WTC11 (cell line): Measurements from ENCODE around the gene HOXA10. TPM values are rescaled to one million over a fixed set of nuclear protein-coding genes. Genes with fewer than 3 reads are reported as not detected.

Experiments used
- ATAC-seq: fragments of 200-7000 bp; cut with Tn5 transposase; 2 replicates; pipeline ENCODE4 v1.10.0; 2021; ENCODE audit warnings: mild to moderate bottlenecking, moderate library complexity
- CTCF ChIA-PET: fragments of 300-600 bp; sonication (Branson Sonifier 250); formaldehyde crosslinking; loops from one replicate; lab custom pipeline; 2021; ENCODE audit warnings: antibody characterized with exemption; lab: Charles Lee
- POLR2A ChIA-PET: fragments of 350-600 bp; sonication (Branson Sonifier 250); formaldehyde crosslinking; loops from one replicate; lab custom pipeline; 2021; ENCODE audit warnings: antibody characterized with exemption; lab: Charles Lee
- DNase-seq: peaks from one replicate; pipeline ENCODE4 v3.0.0; 2021; ENCODE audit warnings: low spot score
- H3K27ac Mint-ChIP-seq: 2 replicates; pipeline ENCODE4 v1.8.0; 2021; ENCODE audit warnings: mixed read lengths
- H3K27me3 Mint-ChIP-seq: 2 replicates; pipeline ENCODE4 v1.8.0; 2021; ENCODE audit warnings: low read depth, mild to moderate bottlenecking, moderate library complexity, mixed read lengths
- H3K36me3 Mint-ChIP-seq: 2 replicates; pipeline ENCODE4 v1.8.0; 2021; ENCODE audit warnings: mixed read lengths
- H3K4me1 Mint-ChIP-seq: 2 replicates; pipeline ENCODE4 v1.8.0; 2022; ENCODE audit warnings: mixed read lengths
- H3K4me3 Mint-ChIP-seq: 2 replicates; pipeline ENCODE4 v1.8.0; 2021; ENCODE audit warnings: mild to moderate bottlenecking, moderate library complexity, mixed read lengths
- H3K9me3 Mint-ChIP-seq: 2 replicates; pipeline ENCODE4 v1.8.0; 2021; ENCODE audit warnings: mixed read lengths
- ATF6 ChIP-seq: sonication (generic); formaldehyde crosslinking; IDR thresholded peaks from 2 replicates; pipeline ENCODE4 v1.8.1; 2023; ENCODE audit warnings: mild to moderate bottlenecking, missing genetic modification reagents
- CREM ChIP-seq: sonication (generic); formaldehyde crosslinking; IDR thresholded peaks from 2 replicates; pipeline ENCODE4 v1.8.1; 2022; ENCODE audit warnings: mild to moderate bottlenecking, missing genetic modification reagents, moderate library complexity
- E2F4 ChIP-seq: sonication (generic); formaldehyde crosslinking; IDR thresholded peaks from 2 replicates; pipeline ENCODE4 v1.8.1; 2022; ENCODE audit warnings: low read depth, mild to moderate bottlenecking, moderate library complexity, missing genetic modification reagents, borderline replicate concordance
- IRF2 ChIP-seq: sonication (generic); formaldehyde crosslinking; IDR thresholded peaks from 2 replicates; pipeline ENCODE4 v1.8.0; 2022; ENCODE audit warnings: low read depth, missing genetic modification reagents, borderline replicate concordance
- NR2C2 ChIP-seq: sonication (generic); formaldehyde crosslinking; IDR thresholded peaks from 2 replicates; pipeline ENCODE4 v1.8.0; 2022; ENCODE audit warnings: mild to moderate bottlenecking, missing genetic modification reagents
- SMAD3 ChIP-seq: sonication (generic); formaldehyde crosslinking; IDR thresholded peaks from 2 replicates; pipeline ENCODE4 v1.8.0; 2022; ENCODE audit warnings: missing genetic modification reagents, mild to moderate bottlenecking, borderline replicate concordance
- total RNA-seq: library from RNA; stranded (reverse); gene quantifications from 3 replicates; pipeline ENCODE4 v1.2.3, GENCODE V29; 2021
- TF ChIP-seq, protein P1 (sequence below): sonication (generic); formaldehyde crosslinking; IDR thresholded peaks from 2 replicates; pipeline ENCODE4 v1.8.0; 2022; ENCODE audit warnings: missing genetic modification reagents
- TF ChIP-seq, protein P2 (sequence below): sonication (generic); formaldehyde crosslinking; IDR thresholded peaks from 2 replicates; pipeline ENCODE4 v1.8.0; 2023; ENCODE audit warnings: mild to moderate bottlenecking, missing genetic modification reagents
- TF ChIP-seq, protein P3 (sequence below): fragments of 250-450 bp; sonication (Bioruptor Pico); IDR thresholded peaks from 2 replicates; pipeline ENCODE4 v1.9.0; 2021; ENCODE audit warnings: moderate library complexity, mild to moderate bottlenecking, inconsistent platforms, borderline replicate concordance

Gene HOXA10
- total RNA-seq, 1 experiment from 2014 or later, result 0.07 TPM

GRCh38 chr7:27188386-27189294, 14.5 kb upstream of the HOXA10 start:
- H3K36me3 Mint-ChIP-seq, result 0 out of 2 replicates have a peak, but pooled peaks cover 3% of the 10 kb centered on the region
- peaks cover 51% of the 10 kb centered on the region for H3K4me1 Mint-ChIP-seq
- H3K27me3 Mint-ChIP-seq, result peaks cover 100% of the 10 kb centered on the region
- ChIA-PET CTCF (interaction anchor here (5.5 kb wide), 1 partner anchor 9 kb away, joined by 34 read pairs; no protein-coding TSS in a partner anchor), POLR2A (interaction anchor here (1.1 kb wide), 1 partner anchor 11 kb away, joined by 3 read pairs; the partner anchor contains the start of gene HOXA13)
- H3K9me3 Mint-ChIP-seq, result no peaks in the 10 kb centered on the region
- peak; percentile 49 for DNase-seq
- TF ChIP-seq ATF6 (no peak), IRF2 (CRISPR knock-in tag) (no peak), NR2C2 (CRISPR knock-in tag) (no peak)
- TF ChIP-seq, protein P1, sequence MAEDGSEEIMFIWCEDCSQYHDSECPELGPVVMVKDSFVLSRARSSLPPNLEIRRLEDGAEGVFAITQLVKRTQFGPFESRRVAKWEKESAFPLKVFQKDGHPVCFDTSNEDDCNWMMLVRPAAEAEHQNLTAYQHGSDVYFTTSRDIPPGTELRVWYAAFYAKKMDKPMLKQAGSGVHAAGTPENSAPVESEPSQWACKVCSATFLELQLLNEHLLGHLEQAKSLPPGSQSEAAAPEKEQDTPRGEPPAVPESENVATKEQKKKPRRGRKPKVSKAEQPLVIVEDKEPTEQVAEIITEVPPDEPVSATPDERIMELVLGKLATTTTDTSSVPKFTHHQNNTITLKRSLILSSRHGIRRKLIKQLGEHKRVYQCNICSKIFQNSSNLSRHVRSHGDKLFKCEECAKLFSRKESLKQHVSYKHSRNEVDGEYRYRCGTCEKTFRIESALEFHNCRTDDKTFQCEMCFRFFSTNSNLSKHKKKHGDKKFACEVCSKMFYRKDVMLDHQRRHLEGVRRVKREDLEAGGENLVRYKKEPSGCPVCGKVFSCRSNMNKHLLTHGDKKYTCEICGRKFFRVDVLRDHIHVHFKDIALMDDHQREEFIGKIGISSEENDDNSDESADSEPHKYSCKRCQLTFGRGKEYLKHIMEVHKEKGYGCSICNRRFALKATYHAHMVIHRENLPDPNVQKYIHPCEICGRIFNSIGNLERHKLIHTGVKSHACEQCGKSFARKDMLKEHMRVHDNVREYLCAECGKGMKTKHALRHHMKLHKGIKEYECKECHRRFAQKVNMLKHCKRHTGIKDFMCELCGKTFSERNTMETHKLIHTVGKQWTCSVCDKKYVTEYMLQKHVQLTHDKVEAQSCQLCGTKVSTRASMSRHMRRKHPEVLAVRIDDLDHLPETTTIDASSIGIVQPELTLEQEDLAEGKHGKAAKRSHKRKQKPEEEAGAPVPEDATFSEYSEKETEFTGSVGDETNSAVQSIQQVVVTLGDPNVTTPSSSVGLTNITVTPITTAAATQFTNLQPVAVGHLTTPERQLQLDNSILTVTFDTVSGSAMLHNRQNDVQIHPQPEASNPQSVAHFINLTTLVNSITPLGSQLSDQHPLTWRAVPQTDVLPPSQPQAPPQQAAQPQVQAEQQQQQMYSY (CRISPR knock-in tag), result peak; percentile 59
- no peak overlapping the region for H3K27ac Mint-ChIP-seq
- ATAC-seq, result peak; percentile 5
- peak overlapping the region; percentile 66 for H3K4me3 Mint-ChIP-seq

DNA sequence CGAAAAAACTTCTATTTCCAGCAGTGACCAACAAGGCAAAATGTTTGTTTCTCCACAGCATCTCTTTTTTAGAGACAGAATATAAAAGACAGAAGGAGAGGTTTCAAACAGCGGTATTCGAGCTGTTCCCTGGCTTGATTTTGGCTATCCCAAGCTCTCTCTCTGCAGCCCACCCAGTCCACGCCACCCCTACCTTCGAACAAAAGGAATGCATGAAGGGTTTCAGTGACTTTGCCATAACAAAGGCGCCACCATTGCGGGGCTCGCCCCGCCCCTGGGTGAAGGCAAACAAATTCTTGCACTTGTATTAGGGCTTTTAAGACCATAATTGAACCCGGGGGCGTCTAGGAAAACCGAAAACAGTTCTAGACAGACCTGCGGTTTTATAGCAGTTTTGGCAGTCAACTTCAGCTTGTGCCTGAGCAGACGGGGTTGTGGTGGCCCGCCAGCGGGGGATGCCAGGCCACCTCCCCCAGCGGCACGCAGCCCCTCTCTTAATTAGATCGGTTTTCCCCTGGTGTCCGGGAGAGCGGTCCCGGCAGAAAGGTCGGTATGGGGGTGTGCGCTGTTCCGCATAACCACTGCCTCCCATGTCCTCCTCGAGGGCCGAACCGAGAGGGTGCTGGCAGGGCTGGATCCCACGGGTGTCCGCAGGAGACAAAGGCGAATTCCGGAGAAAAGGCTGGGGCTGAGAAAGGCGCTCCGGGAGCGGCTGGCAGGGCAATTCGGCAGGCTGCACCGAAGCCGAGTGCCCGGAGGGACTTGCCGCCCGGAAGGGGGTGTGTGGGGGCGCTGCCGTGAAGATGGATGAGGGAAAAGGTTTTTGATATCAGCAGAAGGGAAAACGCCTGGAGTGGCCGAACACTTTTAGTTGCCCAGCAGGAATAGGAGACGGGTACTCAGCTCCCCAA, 13.6 kb upstream of the HOXA10 start:
- Mint-ChIP-seq H3K4me1 (peaks cover 51% of the 10 kb centered on the region), H3K4me3 (peak overlapping the region; percentile 66), H3K27me3 (peaks cover 100% of the 10 kb centered on the region)
- no peak for ATAC-seq
- POLR2A ChIA-PET, result interaction anchor here (1.1 kb wide), 1 partner anchor 12 kb away, joined by 3 read pairs; the partner anchor contains the start of gene HOXA13
- TF ChIP-seq SMAD3 (CRISPR knock-in tag), result no peak
- TF ChIP-seq, all 79 proteins: peak for 0
- no peak for DNase-seq
- Mint-ChIP-seq H3K36me3 (0 out of 2 replicates have a peak, but pooled peaks cover 3% of the 10 kb centered on the region), H3K27ac (no peak overlapping the region), H3K9me3 (no peaks in the 10 kb centered on the region)
- CTCF ChIA-PET, result interaction anchor here (1.8 to 5.5 kb wide), 2 partner anchors 8 to 22 kb away, joined by 8 to 34 read pairs; no protein-coding TSS in a partner anchor

- POLR2A ChIA-PET, result no interaction called here
- H3K36me3 Mint-ChIP-seq, result 0 out of 2 replicates have a peak, but pooled peaks cover 3% of the 10 kb centered on the region
- H3K4me1 Mint-ChIP-seq, result peaks cover 52% of the 10 kb centered on the region
- CTCF ChIA-PET, result interaction anchor here (1.0 to 5.5 kb wide), 4 partner anchors 7 to 23 kb away, joined by 3 to 34 read pairs (median 6); no protein-coding TSS in a partner anchor
- H3K4me3 Mint-ChIP-seq, result no peak overlapping the region
- DNase-seq (no peak), ATAC-seq (no peak)
- no peaks in the 10 kb centered on the region for H3K9me3 Mint-ChIP-seq
- peaks cover 100% of the 10 kb centered on the region for H3K27me3 Mint-ChIP-seq
- no peak overlapping the region for H3K27ac Mint-ChIP-seq
- TF ChIP-seq, protein P1 (CRISPR knock-in tag), result no peak
- TF ChIP-seq, protein P2, sequence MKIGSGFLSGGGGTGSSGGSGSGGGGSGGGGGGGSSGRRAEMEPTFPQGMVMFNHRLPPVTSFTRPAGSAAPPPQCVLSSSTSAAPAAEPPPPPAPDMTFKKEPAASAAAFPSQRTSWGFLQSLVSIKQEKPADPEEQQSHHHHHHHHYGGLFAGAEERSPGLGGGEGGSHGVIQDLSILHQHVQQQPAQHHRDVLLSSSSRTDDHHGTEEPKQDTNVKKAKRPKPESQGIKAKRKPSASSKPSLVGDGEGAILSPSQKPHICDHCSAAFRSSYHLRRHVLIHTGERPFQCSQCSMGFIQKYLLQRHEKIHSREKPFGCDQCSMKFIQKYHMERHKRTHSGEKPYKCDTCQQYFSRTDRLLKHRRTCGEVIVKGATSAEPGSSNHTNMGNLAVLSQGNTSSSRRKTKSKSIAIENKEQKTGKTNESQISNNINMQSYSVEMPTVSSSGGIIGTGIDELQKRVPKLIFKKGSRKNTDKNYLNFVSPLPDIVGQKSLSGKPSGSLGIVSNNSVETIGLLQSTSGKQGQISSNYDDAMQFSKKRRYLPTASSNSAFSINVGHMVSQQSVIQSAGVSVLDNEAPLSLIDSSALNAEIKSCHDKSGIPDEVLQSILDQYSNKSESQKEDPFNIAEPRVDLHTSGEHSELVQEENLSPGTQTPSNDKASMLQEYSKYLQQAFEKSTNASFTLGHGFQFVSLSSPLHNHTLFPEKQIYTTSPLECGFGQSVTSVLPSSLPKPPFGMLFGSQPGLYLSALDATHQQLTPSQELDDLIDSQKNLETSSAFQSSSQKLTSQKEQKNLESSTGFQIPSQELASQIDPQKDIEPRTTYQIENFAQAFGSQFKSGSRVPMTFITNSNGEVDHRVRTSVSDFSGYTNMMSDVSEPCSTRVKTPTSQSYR (CRISPR knock-in tag), result no peak
- TF ChIP-seq E2F4 (CRISPR knock-in tag) (no peak), CREM (CRISPR knock-in tag) (no peak)
- TF ChIP-seq, protein P3, sequence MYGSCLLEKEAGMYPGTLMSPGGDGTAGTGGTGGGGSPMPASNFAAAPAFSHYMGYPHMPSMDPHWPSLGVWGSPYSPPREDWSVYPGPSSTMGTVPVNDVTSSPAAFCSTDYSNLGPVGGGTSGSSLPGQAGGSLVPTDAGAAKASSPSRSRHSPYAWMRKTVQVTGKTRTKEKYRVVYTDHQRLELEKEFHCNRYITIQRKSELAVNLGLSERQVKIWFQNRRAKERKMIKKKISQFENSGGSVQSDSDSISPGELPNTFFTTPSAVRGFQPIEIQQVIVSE (CRISPR knock-in tag), result no peak
Observed at GRCh38 chr7:27186668-27187474, 12.8 kb upstream of the HOXA10 start.
